CD14-positive monocyte (primary cell): Measurements from ENCODE around the gene SLC24A4. TPM values are rescaled to one million over a fixed set of nuclear protein-coding genes. Genes with fewer than 3 reads are reported as not detected.

ENCODE experiments used
- DNase-seq, 3 donors: peaks; one replicate each; pipeline ENCODE4 v3.0.0-alpha.2; 2011 to 2022
- H2AFZ ChIP-seq: 2 replicates; pipeline ENCODE4 v1.6.0; 2012; ENCODE audit warnings: mild to moderate bottlenecking, low read depth, low read length, inconsistent platforms; ENCODE audit not compliant: insufficient read depth, poor library complexity, severe bottlenecking
- H3K27ac ChIP-seq, 2 donors: 1 replicate in 1 of 2; 2 replicates in 1 of 2; pipeline ENCODE4 v1.5.1; 2012 to 2013; ENCODE audit warnings: low read length in 2 of 2, control low read depth in 1 of 2, inconsistent platforms in 1 of 2, low read depth in 1 of 2, mild to moderate bottlenecking in 1 of 2
- H3K27me3 ChIP-seq, 2 donors: one replicate each; pipeline versions ENCODE4 v1.6.0 to v1.6.1; 2011 to 2013; ENCODE audit warnings: low read length in 2 of 2; ENCODE audit not compliant: control insufficient read depth in 2 of 2, insufficient read depth in 2 of 2
- H3K36me3 ChIP-seq, 2 donors: replicated peaks in 1 of 2; 1 replicate in 1 of 2; 2 replicates in 1 of 2; pipeline versions ENCODE4 v1.5.1 to v1.6.1; 2012 to 2013; ENCODE audit warnings: low read length in 2 of 2, control low read depth in 1 of 2, inconsistent platforms in 1 of 2, mild to moderate bottlenecking in 1 of 2; ENCODE audit not compliant: insufficient read depth in 2 of 2, control insufficient read depth in 1 of 2
- H3K4me1 ChIP-seq, 2 donors: 1 replicate in 1 of 2; 2 replicates in 1 of 2; pipeline versions ENCODE4 v1.5.1 to v1.6.1; 2012 to 2013; ENCODE audit warnings: low read length in 2 of 2, control low read depth in 1 of 2, inconsistent platforms in 1 of 2, mild to moderate bottlenecking in 1 of 2, moderate library complexity in 1 of 2; ENCODE audit not compliant: insufficient read depth in 2 of 2, control insufficient read depth in 1 of 2
- H3K4me2 ChIP-seq: replicated peaks from 2 replicates; pipeline ENCODE3; 2012; ENCODE audit warnings: low read length, moderate library complexity, mild to moderate bottlenecking; ENCODE audit not compliant: poor library complexity, severe bottlenecking; ENCODE audit errors: extremely low read depth
- H3K4me3 ChIP-seq, 3 experiments: fragments of 200-600 bp in 1 of 3; sonication (generic) in 1 of 3; replicated peaks in 1 of 3; 1 replicate in 2 of 3; 2 replicates in 1 of 3; pipeline ENCODE4 v1.5.1; 2011 to 2013; ENCODE audit warnings: low read length in 3 of 3, mild to moderate bottlenecking in 3 of 3, control low read depth in 2 of 3, low read depth in 2 of 3, inconsistent platforms in 1 of 3, moderate library complexity in 1 of 3
- H3K79me2 ChIP-seq: 2 replicates; pipeline ENCODE4 v1.6.0; 2012; ENCODE audit warnings: mild to moderate bottlenecking, control low read depth, inconsistent platforms, low read length, moderate library complexity; ENCODE audit not compliant: insufficient read depth
- H3K9ac ChIP-seq: 2 replicates; pipeline ENCODE4 v1.6.0; 2017; ENCODE audit warnings: low read length, mild to moderate bottlenecking; ENCODE audit not compliant: insufficient read depth, poor library complexity, severe bottlenecking
- H3K9me3 ChIP-seq, 2 donors: replicated peaks in 1 of 2; 1 replicate in 1 of 2; 2 replicates in 1 of 2; pipeline versions ENCODE4 v1.5.1 to v1.6.1; 2012 to 2013; ENCODE audit warnings: low read length in 2 of 2, control low read depth in 1 of 2; ENCODE audit not compliant: control insufficient read depth in 1 of 2, insufficient read depth in 1 of 2
- H4K20me1 ChIP-seq: 2 replicates; pipeline ENCODE4 v1.6.0; 2012; ENCODE audit warnings: mild to moderate bottlenecking, low read length, control low read depth, moderate library complexity; ENCODE audit not compliant: insufficient read depth
- H3K27ac Mint-ChIP-seq, 7 donors: one replicate each; pipeline ENCODE4 v1.8.0; 2020; ENCODE audit warnings: mild to moderate bottlenecking in 7 of 7, mixed read lengths in 7 of 7, moderate library complexity in 6 of 7, inconsistent platforms in 2 of 7
- H3K27me3 Mint-ChIP-seq, 3 donors: one replicate each; pipeline ENCODE4 v1.8.0; 2021 to 2022; ENCODE audit warnings: low read depth in 3 of 3, mild to moderate bottlenecking in 3 of 3, mixed read lengths in 3 of 3, moderate library complexity in 3 of 3, inconsistent platforms in 1 of 3
- H3K36me3 Mint-ChIP-seq, 2 donors: one replicate each; pipeline ENCODE4 v1.8.0; 2020; ENCODE audit warnings: mixed read lengths in 2 of 2, inconsistent platforms in 1 of 2, mild to moderate bottlenecking in 1 of 2
- H3K4me1 Mint-ChIP-seq: one replicate; pipeline ENCODE4 v1.8.0; 2020; ENCODE audit warnings: mild to moderate bottlenecking, mixed read lengths
- H3K4me3 Mint-ChIP-seq, 2 donors: one replicate each; pipeline ENCODE4 v1.8.0; 2020; ENCODE audit warnings: mild to moderate bottlenecking in 2 of 2, mixed read lengths in 2 of 2, moderate library complexity in 1 of 2
- H3K9me3 Mint-ChIP-seq, 7 donors: one replicate each; pipeline ENCODE4 v1.8.0; 2020 to 2022; ENCODE audit warnings: mixed read lengths in 7 of 7, mild to moderate bottlenecking in 6 of 7, moderate library complexity in 6 of 7, inconsistent platforms in 2 of 7
- WGBS: methylation state at CpG from one replicate; pipeline ENCODE4 v1.1.5; 2013; ENCODE audit warnings: missing lambda C conversion rate; ENCODE audit not compliant: insufficient coverage; 5-methylcytosine and 5-hydroxymethylcytosine counted together
- intact Hi-C, 2 donors: fragments of 100-400 bp; cut with micrococcal nuclease; formaldehyde crosslinking; loops; one replicate each; pipeline versions ENCODE4 v1.15.0 to v1.15.1; 2023
- polyA plus RNA-seq, 3 donors: library from polyadenylated mRNA; depleted of rRNA in 1 of 3; unstranded in 2 of 3; stranded (reverse) in 1 of 3; fragments of 300-500 nt in 2 of 3; fragments of >200 nt in 1 of 3; fragmentation: Illumina TruSeq in 2 of 3; gene quantifications; 1 replicate in 2 of 3; 2 replicates in 1 of 3; pipeline ENCODE4 v1.2.3, GENCODE V29; 2012 to 2021
- TF ChIP-seq, protein P1 (sequence below): fragments of 200-600 bp; IDR thresholded peaks from one replicate; pipeline ENCODE4 v1.8.0; 2022; ENCODE audit warnings: antibody characterized with exemption, mild to moderate bottlenecking

Gene SLC24A4
- polyA plus RNA-seq, 3 donors: 20.0 to 41.9 (median 26.5) TPM

- peaks cover 24 to 30% of the 10 kb centered on the region in 2 donors for H3K36me3 Mint-ChIP-seq
- Histone ChIP-seq H3K9me3 (no peaks in the 10 kb centered on the region), H3K9ac (no peak overlapping the region), H3K79me2 (no peaks in the 10 kb centered on the region), H4K20me1 (no peaks in the 10 kb centered on the region), H2AFZ (no peak overlapping the region), H3K36me3 (peaks cover 0 to 1% of the 10 kb centered on the region in 2 donors), H3K27me3 (peaks cover 0 to 6% of the 10 kb centered on the region in 2 donors), H3K27ac (peak overlapping the region; percentile 80 to 88), H3K4me1 (peaks cover 53 to 66% of the 10 kb centered on the region in 2 donors), H3K4me3 (peak overlapping the region in 1 of 3 experiments; percentile 59), H3K4me2 (peak overlapping the region; percentile 47)
- intact Hi-C loops: loop anchor here in 1 of 2 donors (2.0 to 5.0 kb wide), 2 partner anchors 13 to 34 kb away; no protein-coding TSS in a partner anchor
- 94% methylated on average over 4 of the region's 5 CpGs for WGBS
- peaks cover 10 to 22% (median 18%) of the 10 kb centered on the region in 3 donors for H3K27me3 Mint-ChIP-seq
- peak overlapping the region; percentile 86 to 97 (median 93) for H3K27ac Mint-ChIP-seq
- peaks cover 62% of the 10 kb centered on the region for H3K4me1 Mint-ChIP-seq
- peak overlapping the region in 1 of 2 donors; percentile 33 for H3K4me3 Mint-ChIP-seq
- peak in 2 of 3 donors; percentile 34 to 41 for DNase-seq
- no peaks in the 10 kb centered on the region for H3K9me3 Mint-ChIP-seq
- TF ChIP-seq, protein P1, sequence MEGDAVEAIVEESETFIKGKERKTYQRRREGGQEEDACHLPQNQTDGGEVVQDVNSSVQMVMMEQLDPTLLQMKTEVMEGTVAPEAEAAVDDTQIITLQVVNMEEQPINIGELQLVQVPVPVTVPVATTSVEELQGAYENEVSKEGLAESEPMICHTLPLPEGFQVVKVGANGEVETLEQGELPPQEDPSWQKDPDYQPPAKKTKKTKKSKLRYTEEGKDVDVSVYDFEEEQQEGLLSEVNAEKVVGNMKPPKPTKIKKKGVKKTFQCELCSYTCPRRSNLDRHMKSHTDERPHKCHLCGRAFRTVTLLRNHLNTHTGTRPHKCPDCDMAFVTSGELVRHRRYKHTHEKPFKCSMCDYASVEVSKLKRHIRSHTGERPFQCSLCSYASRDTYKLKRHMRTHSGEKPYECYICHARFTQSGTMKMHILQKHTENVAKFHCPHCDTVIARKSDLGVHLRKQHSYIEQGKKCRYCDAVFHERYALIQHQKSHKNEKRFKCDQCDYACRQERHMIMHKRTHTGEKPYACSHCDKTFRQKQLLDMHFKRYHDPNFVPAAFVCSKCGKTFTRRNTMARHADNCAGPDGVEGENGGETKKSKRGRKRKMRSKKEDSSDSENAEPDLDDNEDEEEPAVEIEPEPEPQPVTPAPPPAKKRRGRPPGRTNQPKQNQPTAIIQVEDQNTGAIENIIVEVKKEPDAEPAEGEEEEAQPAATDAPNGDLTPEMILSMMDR: no peak
Observed at GRCh38 chr14:92505826-92506225, 182.9 kb downstream of the SLC24A4 start.

DNA sequence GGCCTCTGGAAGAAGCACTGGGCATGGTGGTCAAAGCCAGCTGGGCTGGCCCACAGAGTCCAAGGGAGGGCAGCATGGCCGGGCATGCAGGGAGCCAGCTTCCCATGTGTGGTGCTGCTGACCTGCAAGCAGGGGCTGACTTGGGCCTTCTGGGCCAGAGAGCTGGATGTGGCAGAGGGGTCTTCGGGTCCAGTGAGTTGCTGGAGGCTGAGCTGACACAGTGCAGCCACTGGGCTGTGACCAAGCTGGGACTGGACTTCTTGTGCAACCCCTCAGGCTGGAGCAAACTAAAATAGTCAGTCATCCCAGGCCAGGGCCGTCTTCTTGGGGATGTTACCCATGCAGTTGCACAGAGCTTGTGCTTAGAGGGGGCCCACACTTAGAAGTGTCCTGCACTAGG is 183.3 kb downstream of the SLC24A4 start:
- peaks cover 0 to 2% (median 0%) of the 10 kb centered on the region in 7 donors for H3K9me3 Mint-ChIP-seq
- no peak overlapping the region for H2AFZ ChIP-seq
- no peaks in the 10 kb centered on the region for H3K36me3 ChIP-seq
- peak overlapping the region; percentile 47 for H3K4me2 ChIP-seq
- peak in 2 of 3 donors; percentile 56 to 71 for DNase-seq
- H3K27ac ChIP-seq: peak overlapping the region; percentile 80 to 88
- H3K27ac Mint-ChIP-seq: peak overlapping the region; percentile 86 to 97 (median 93)
- H3K9ac ChIP-seq: no peak overlapping the region
- no peaks in the 10 kb centered on the region for H3K79me2 ChIP-seq
- peak overlapping the region; percentile 48 to 54 for H3K4me3 Mint-ChIP-seq
- intact Hi-C loops: loop anchor here in 1 of 2 donors (2.0 to 5.0 kb wide), 2 partner anchors 13 to 34 kb away; no protein-coding TSS in a partner anchor
- H3K4me1 ChIP-seq: peaks cover 53 to 69% of the 10 kb centered on the region in 2 donors
- H4K20me1 ChIP-seq: no peaks in the 10 kb centered on the region
- H3K27me3 Mint-ChIP-seq: peaks cover 11 to 25% (median 20%) of the 10 kb centered on the region in 3 donors
- H3K4me1 Mint-ChIP-seq: peaks cover 65% of the 10 kb centered on the region
- H3K4me3 ChIP-seq: peak overlapping the region in 1 of 3 experiments; percentile 59
- H3K27me3 ChIP-seq: peaks cover 0 to 6% of the 10 kb centered on the region in 2 donors
- H3K9me3 ChIP-seq: no peaks in the 10 kb centered on the region
- WGBS: 67% methylated on average over 3 of the region's 3 CpGs
- TF ChIP-seq, protein P1: no peak
- H3K36me3 Mint-ChIP-seq: peaks cover 27 to 31% of the 10 kb centered on the region in 2 donors
